NT2/D1 (cell line): ENCODE results near the gene ZBTB16.

Experiments used
- YY1 ChIP-seq: IDR thresholded peaks from 2 replicates; pipeline ENCODE4 v1.6.1; 2011; ENCODE audit not compliant: insufficient read length, insufficient read depth
- ZNF274 ChIP-seq: IDR thresholded peaks from 2 replicates; pipeline ENCODE4 v1.6.1; 2011; ENCODE audit warnings: mild to moderate bottlenecking, low read depth, low read length

- TF ChIP-seq ZNF274 (no peak), YY1 (no peak)
Measured at GRCh38 chr11:114134870-114135269, 75.4 kb downstream of the ZBTB16 start.
